CD14-positive monocyte (primary cell): ENCODE data around the gene OLR1. TPM values are rescaled to one million over a fixed set of nuclear protein-coding genes. Genes with fewer than 3 reads are reported as not detected.
A peak's percentile ranks its signal among the peaks of the same experiment; 100 is the strongest.

Experiments used
- DNase-seq, 3 donors: peaks; one replicate each; pipeline ENCODE4 v3.0.0-alpha.2; 2011 to 2022
- H2AFZ ChIP-seq: 2 replicates; pipeline ENCODE4 v1.6.0; 2012; ENCODE audit warnings: mild to moderate bottlenecking, low read depth, low read length, inconsistent platforms; ENCODE audit not compliant: insufficient read depth, poor library complexity, severe bottlenecking
- H3K27ac ChIP-seq, 2 donors: 1 replicate in 1 of 2; 2 replicates in 1 of 2; pipeline ENCODE4 v1.5.1; 2012 to 2013; ENCODE audit warnings: low read length in 2 of 2, control low read depth in 1 of 2, inconsistent platforms in 1 of 2, low read depth in 1 of 2, mild to moderate bottlenecking in 1 of 2
- H3K27me3 ChIP-seq, 2 donors: one replicate each; pipeline versions ENCODE4 v1.6.0 to v1.6.1; 2011 to 2013; ENCODE audit warnings: low read length in 2 of 2; ENCODE audit not compliant: control insufficient read depth in 2 of 2, insufficient read depth in 2 of 2
- H3K36me3 ChIP-seq, 2 donors: replicated peaks in 1 of 2; 1 replicate in 1 of 2; 2 replicates in 1 of 2; pipeline versions ENCODE4 v1.5.1 to v1.6.1; 2012 to 2013; ENCODE audit warnings: low read length in 2 of 2, control low read depth in 1 of 2, inconsistent platforms in 1 of 2, mild to moderate bottlenecking in 1 of 2; ENCODE audit not compliant: insufficient read depth in 2 of 2, control insufficient read depth in 1 of 2
- H3K4me1 ChIP-seq, 2 donors: 1 replicate in 1 of 2; 2 replicates in 1 of 2; pipeline versions ENCODE4 v1.5.1 to v1.6.1; 2012 to 2013; ENCODE audit warnings: low read length in 2 of 2, control low read depth in 1 of 2, inconsistent platforms in 1 of 2, mild to moderate bottlenecking in 1 of 2, moderate library complexity in 1 of 2; ENCODE audit not compliant: insufficient read depth in 2 of 2, control insufficient read depth in 1 of 2
- H3K4me2 ChIP-seq: replicated peaks from 2 replicates; pipeline ENCODE3; 2012; ENCODE audit warnings: low read length, moderate library complexity, mild to moderate bottlenecking; ENCODE audit not compliant: poor library complexity, severe bottlenecking; ENCODE audit errors: extremely low read depth
- H3K4me3 ChIP-seq, 3 experiments: fragments of 200-600 bp in 1 of 3; sonication (generic) in 1 of 3; replicated peaks in 1 of 3; 1 replicate in 2 of 3; 2 replicates in 1 of 3; pipeline ENCODE4 v1.5.1; 2011 to 2013; ENCODE audit warnings: low read length in 3 of 3, mild to moderate bottlenecking in 3 of 3, control low read depth in 2 of 3, low read depth in 2 of 3, inconsistent platforms in 1 of 3, moderate library complexity in 1 of 3
- H3K79me2 ChIP-seq: 2 replicates; pipeline ENCODE4 v1.6.0; 2012; ENCODE audit warnings: mild to moderate bottlenecking, control low read depth, inconsistent platforms, low read length, moderate library complexity; ENCODE audit not compliant: insufficient read depth
- H3K9ac ChIP-seq: 2 replicates; pipeline ENCODE4 v1.6.0; 2017; ENCODE audit warnings: low read length, mild to moderate bottlenecking; ENCODE audit not compliant: insufficient read depth, poor library complexity, severe bottlenecking
- H3K9me3 ChIP-seq, 2 donors: replicated peaks in 1 of 2; 1 replicate in 1 of 2; 2 replicates in 1 of 2; pipeline versions ENCODE4 v1.5.1 to v1.6.1; 2012 to 2013; ENCODE audit warnings: low read length in 2 of 2, control low read depth in 1 of 2; ENCODE audit not compliant: control insufficient read depth in 1 of 2, insufficient read depth in 1 of 2
- H4K20me1 ChIP-seq: 2 replicates; pipeline ENCODE4 v1.6.0; 2012; ENCODE audit warnings: mild to moderate bottlenecking, low read length, control low read depth, moderate library complexity; ENCODE audit not compliant: insufficient read depth
- H3K27ac Mint-ChIP-seq, 7 donors: one replicate each; pipeline ENCODE4 v1.8.0; 2020; ENCODE audit warnings: mild to moderate bottlenecking in 7 of 7, mixed read lengths in 7 of 7, moderate library complexity in 6 of 7, inconsistent platforms in 2 of 7
- H3K27me3 Mint-ChIP-seq, 3 donors: one replicate each; pipeline ENCODE4 v1.8.0; 2021 to 2022; ENCODE audit warnings: low read depth in 3 of 3, mild to moderate bottlenecking in 3 of 3, mixed read lengths in 3 of 3, moderate library complexity in 3 of 3, inconsistent platforms in 1 of 3
- H3K36me3 Mint-ChIP-seq, 2 donors: one replicate each; pipeline ENCODE4 v1.8.0; 2020; ENCODE audit warnings: mixed read lengths in 2 of 2, inconsistent platforms in 1 of 2, mild to moderate bottlenecking in 1 of 2
- H3K4me1 Mint-ChIP-seq: one replicate; pipeline ENCODE4 v1.8.0; 2020; ENCODE audit warnings: mild to moderate bottlenecking, mixed read lengths
- H3K4me3 Mint-ChIP-seq, 2 donors: one replicate each; pipeline ENCODE4 v1.8.0; 2020; ENCODE audit warnings: mild to moderate bottlenecking in 2 of 2, mixed read lengths in 2 of 2, moderate library complexity in 1 of 2
- H3K9me3 Mint-ChIP-seq, 7 donors: one replicate each; pipeline ENCODE4 v1.8.0; 2020 to 2022; ENCODE audit warnings: mixed read lengths in 7 of 7, mild to moderate bottlenecking in 6 of 7, moderate library complexity in 6 of 7, inconsistent platforms in 2 of 7
- CTCF ChIP-seq: fragments of 200-600 bp; IDR thresholded peaks from one replicate; pipeline ENCODE4 v1.8.0; 2022; ENCODE audit warnings: antibody characterized with exemption, mild to moderate bottlenecking
- WGBS: methylation state at CpG from one replicate; pipeline ENCODE4 v1.1.5; 2013; ENCODE audit warnings: missing lambda C conversion rate; ENCODE audit not compliant: insufficient coverage; 5-methylcytosine and 5-hydroxymethylcytosine counted together
- intact Hi-C, 2 donors: fragments of 100-400 bp; cut with micrococcal nuclease; formaldehyde crosslinking; loops; one replicate each; pipeline versions ENCODE4 v1.15.0 to v1.15.1; 2023
- polyA plus RNA-seq, 3 donors: library from polyadenylated mRNA; depleted of rRNA in 1 of 3; unstranded in 2 of 3; stranded (reverse) in 1 of 3; fragments of 300-500 nt in 2 of 3; fragments of >200 nt in 1 of 3; fragmentation: Illumina TruSeq in 2 of 3; gene quantifications; 1 replicate in 2 of 3; 2 replicates in 1 of 3; pipeline ENCODE4 v1.2.3, GENCODE V29; 2012 to 2021

Gene OLR1
- polyA plus RNA-seq, 3 donors: 0.88 to 12.9 (median 0.99) TPM

- no peak overlapping the region for H3K9ac ChIP-seq
- no peaks in the 10 kb centered on the region for H3K36me3 ChIP-seq
- intact Hi-C loops: no loop called here
- no peaks in the 10 kb centered on the region for H4K20me1 ChIP-seq
- no peak overlapping the region for H2AFZ ChIP-seq
- Mint-ChIP-seq H3K27ac (peak overlapping the region in 5 of 7 donors; percentile 30 to 96 (median 80)), H3K4me3 (peak overlapping the region in 1 of 2 donors; percentile 56), H3K4me1 (peaks cover 50% of the 10 kb centered on the region), H3K36me3 (no peaks in the 10 kb centered on the region), H3K27me3 (no peaks in the 10 kb centered on the region), H3K9me3 (peaks cover 0 to 2% (median 0%) of the 10 kb centered on the region in 7 donors)
- H3K4me2 ChIP-seq: peak overlapping the region; percentile 17
- no peak for TF ChIP-seq CTCF
- no peaks in the 10 kb centered on the region for H3K27me3 ChIP-seq
- no peaks in the 10 kb centered on the region for H3K79me2 ChIP-seq
- 100% methylated on average over 1 of the region's 3 CpGs for WGBS
- H3K9me3 ChIP-seq: no peaks in the 10 kb centered on the region
- peak overlapping the region in 1 of 3 experiments; percentile 2 for H3K4me3 ChIP-seq
- no peak for DNase-seq
- no peak overlapping the region for H3K27ac ChIP-seq
- peaks cover 50% of the 10 kb centered on the region in 2 donors for H3K4me1 ChIP-seq
Measured at GRCh38 chr12:10169104-10169503, 2.8 kb downstream of the OLR1 start.

- no CpG with 5 or more reads among the region's 5 CpGs for WGBS
- Histone ChIP-seq H3K27me3 (no peaks in the 10 kb centered on the region), H4K20me1 (no peaks in the 10 kb centered on the region), H2AFZ (no peak overlapping the region), H3K27ac (peak overlapping the region; percentile 79 to 93), H3K4me3 (no peak overlapping the region), H3K9me3 (no peaks in the 10 kb centered on the region), H3K9ac (no peak overlapping the region), H3K79me2 (no peaks in the 10 kb centered on the region), H3K36me3 (no peaks in the 10 kb centered on the region), H3K4me1 (peaks cover 55 to 59% of the 10 kb centered on the region in 2 donors), H3K4me2 (peak overlapping the region; percentile 36)
- Mint-ChIP-seq H3K9me3 (peaks cover 0 to 2% (median 0%) of the 10 kb centered on the region in 7 donors), H3K27me3 (no peaks in the 10 kb centered on the region), H3K36me3 (no peaks in the 10 kb centered on the region), H3K4me1 (peaks cover 54% of the 10 kb centered on the region), H3K27ac (peak overlapping the region; percentile 92 to 96 (median 95)), H3K4me3 (no peak overlapping the region)
- DNase-seq: peak; percentile 93 to 97 (median 96)
- TF ChIP-seq CTCF: no peak
- intact Hi-C loops: no loop called here
Measured at GRCh38 chr12:10167599-10167998, 4.3 kb downstream of the OLR1 start.
